MCF 10A (cell line): ENCODE data around the gene ARHGEF4. TPM values are rescaled to one million over a fixed set of nuclear protein-coding genes. Genes with fewer than 3 reads are reported as not detected.

Experiments used
- BruUV-seq: library from RNA; stranded (reverse); fragments of 400-500 nt; replicated peaks from 2 replicates; lab custom pipeline; 2021; lab: Mats Ljungman, UMichigan
- CTCF ChIA-PET: fragments of 300-600 bp; sonication (Branson Sonifier 250); formaldehyde crosslinking; extraction: SDS; loops from one replicate; lab custom pipeline; 2021; ENCODE audit warnings: antibody characterized with exemption, inconsistent platforms; lab: Yijun Ruan, JAX
- POLR2A ChIA-PET: fragments of 300-600, 350-650 bp; sonication (Branson Sonifier 250); formaldehyde crosslinking; extraction: SDS; loops from one replicate; lab custom pipeline; 2020; ENCODE audit warnings: antibody characterized with exemption, inconsistent platforms; lab: Yijun Ruan, JAX
- DNase-seq: peaks from one replicate; pipeline ENCODE4 v3.0.0-alpha.2; 2018; ENCODE audit not compliant: unreplicated experiment
- H3K27ac Mint-ChIP-seq: one replicate; pipeline ENCODE4 v1.8.0; 2022; ENCODE audit warnings: mild to moderate bottlenecking, low read depth, mixed read lengths; ENCODE audit not compliant: unreplicated experiment
- H3K27me3 Mint-ChIP-seq: one replicate; pipeline ENCODE4 v1.8.0; 2022; ENCODE audit warnings: mixed read lengths; ENCODE audit not compliant: insufficient read depth, unreplicated experiment
- H3K36me3 Mint-ChIP-seq: one replicate; pipeline ENCODE4 v1.8.0; 2022; ENCODE audit warnings: mild to moderate bottlenecking, moderate library complexity, mixed read lengths; ENCODE audit not compliant: insufficient read depth, unreplicated experiment
- H3K4me1 Mint-ChIP-seq: one replicate; pipeline ENCODE4 v1.8.0; 2022; ENCODE audit warnings: mixed read lengths; ENCODE audit not compliant: insufficient read depth, unreplicated experiment
- H3K4me3 Mint-ChIP-seq: one replicate; pipeline ENCODE4 v1.8.0; 2022; ENCODE audit warnings: mild to moderate bottlenecking, moderate library complexity, mixed read lengths; ENCODE audit not compliant: unreplicated experiment
- H3K9me3 Mint-ChIP-seq: one replicate; pipeline ENCODE4 v1.8.0; 2022; ENCODE audit warnings: mixed read lengths; ENCODE audit not compliant: unreplicated experiment
- intact Hi-C: fragments of 100-400 bp; cut with micrococcal nuclease; formaldehyde crosslinking; loops from 2 replicates; pipeline ENCODE4 v1.14.1; 2022
- total RNA-seq: library from RNA; stranded (reverse); gene quantifications from 2 replicates; pipeline ENCODE4 v1.2.3, GENCODE V29; 2022
- TF ChIP-seq, protein P1 (sequence below): fragments of 200-600 bp; IDR thresholded peaks from one replicate; pipeline ENCODE4 v1.8.0; 2022; ENCODE audit warnings: antibody characterized with exemption, mild to moderate bottlenecking; ENCODE audit not compliant: unreplicated experiment

The ARHGEF4 gene
- total RNA-seq, 1 experiment from 2014 or later, result 52.0 TPM

DNA sequence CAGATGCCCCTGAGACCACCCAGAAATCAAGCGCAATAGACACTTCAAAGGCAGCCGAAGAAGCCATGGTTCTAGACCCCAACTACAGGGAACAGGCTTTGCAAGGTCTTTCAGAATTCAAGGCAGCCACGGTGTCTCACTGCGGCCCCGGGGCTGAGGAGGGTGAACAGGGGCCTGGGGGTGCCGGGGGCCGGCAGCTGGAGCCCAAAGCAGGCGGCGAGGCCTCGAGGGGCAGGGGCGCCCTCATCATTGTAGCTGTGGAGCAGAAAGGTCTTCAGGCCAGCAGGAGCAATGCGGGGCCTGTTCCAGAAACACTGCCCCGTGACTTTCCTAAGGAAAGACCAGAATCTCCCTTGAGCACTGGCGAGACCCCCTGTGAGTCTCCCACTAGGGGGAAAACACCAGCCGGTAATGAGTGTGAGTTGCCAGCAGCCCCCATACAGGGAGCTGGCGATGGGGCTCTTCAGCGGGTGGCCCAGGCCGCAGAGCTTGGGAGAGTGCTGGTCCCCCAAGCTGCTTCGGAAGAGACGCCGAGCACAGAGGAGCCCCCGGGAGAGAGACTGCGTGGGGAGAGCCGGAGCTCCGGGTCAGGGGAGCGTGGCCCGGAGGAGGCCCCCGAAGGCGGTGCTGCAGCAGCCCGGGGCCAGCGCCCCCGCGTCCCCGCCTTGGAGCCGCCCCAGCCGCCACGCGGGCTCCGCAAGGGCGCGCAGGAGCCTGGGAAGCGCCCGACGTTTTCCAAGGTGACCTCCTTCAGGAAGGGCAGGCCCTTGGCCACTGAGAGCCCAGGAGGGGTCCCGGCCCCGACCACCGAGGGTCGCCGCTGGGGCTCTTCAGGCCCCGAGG lies 79.1 kb downstream of the ARHGEF4 start:
- Mint-ChIP-seq H3K27me3 (no peaks in the 10 kb centered on the region), H3K36me3 (peaks cover 23% of the 10 kb centered on the region), H3K4me3 (no peak overlapping the region), H3K4me1 (peaks cover 24% of the 10 kb centered on the region), H3K9me3 (no peaks in the 10 kb centered on the region), H3K27ac (no peak overlapping the region)
- DNase-seq, result no peak
- TF ChIP-seq, protein P1, sequence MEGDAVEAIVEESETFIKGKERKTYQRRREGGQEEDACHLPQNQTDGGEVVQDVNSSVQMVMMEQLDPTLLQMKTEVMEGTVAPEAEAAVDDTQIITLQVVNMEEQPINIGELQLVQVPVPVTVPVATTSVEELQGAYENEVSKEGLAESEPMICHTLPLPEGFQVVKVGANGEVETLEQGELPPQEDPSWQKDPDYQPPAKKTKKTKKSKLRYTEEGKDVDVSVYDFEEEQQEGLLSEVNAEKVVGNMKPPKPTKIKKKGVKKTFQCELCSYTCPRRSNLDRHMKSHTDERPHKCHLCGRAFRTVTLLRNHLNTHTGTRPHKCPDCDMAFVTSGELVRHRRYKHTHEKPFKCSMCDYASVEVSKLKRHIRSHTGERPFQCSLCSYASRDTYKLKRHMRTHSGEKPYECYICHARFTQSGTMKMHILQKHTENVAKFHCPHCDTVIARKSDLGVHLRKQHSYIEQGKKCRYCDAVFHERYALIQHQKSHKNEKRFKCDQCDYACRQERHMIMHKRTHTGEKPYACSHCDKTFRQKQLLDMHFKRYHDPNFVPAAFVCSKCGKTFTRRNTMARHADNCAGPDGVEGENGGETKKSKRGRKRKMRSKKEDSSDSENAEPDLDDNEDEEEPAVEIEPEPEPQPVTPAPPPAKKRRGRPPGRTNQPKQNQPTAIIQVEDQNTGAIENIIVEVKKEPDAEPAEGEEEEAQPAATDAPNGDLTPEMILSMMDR, result no peak
- ChIA-PET POLR2A (no interaction called here), CTCF (interaction anchor here (0.7 to 1.7 kb wide), 3 partner anchors 51 to 182 kb away, joined by 3 to 7 read pairs (median 3); no protein-coding TSS in a partner anchor)
- no TSS peak for BruUV-seq
- intact Hi-C loops, result no loop called here

DNA sequence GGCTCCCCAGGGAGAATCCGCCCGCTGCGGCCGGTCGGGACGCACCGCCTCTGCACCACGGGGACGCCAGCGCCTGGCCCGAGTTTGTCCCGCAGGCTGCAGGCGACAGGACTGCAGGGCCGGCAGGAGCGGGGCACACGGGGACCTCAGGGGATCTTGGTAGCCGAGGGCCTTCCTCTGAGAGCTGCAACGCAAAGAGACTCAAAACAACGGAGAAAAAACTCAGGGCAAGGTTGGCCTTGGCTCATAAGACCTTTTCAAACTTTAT lies 79.7 kb downstream of the ARHGEF4 start:
- no TSS peak for BruUV-seq
- Mint-ChIP-seq H3K4me3 (no peak overlapping the region), H3K4me1 (peaks cover 20% of the 10 kb centered on the region), H3K36me3 (peaks cover 23% of the 10 kb centered on the region), H3K27me3 (no peaks in the 10 kb centered on the region), H3K27ac (no peak overlapping the region), H3K9me3 (no peaks in the 10 kb centered on the region)
- no peak for DNase-seq
- TF ChIP-seq, protein P1, result no peak
- ChIA-PET POLR2A (no interaction called here), CTCF (interaction anchor here (0.7 to 1.7 kb wide), 3 partner anchors 52 to 182 kb away, joined by 3 to 7 read pairs (median 3); no protein-coding TSS in a partner anchor)
- intact Hi-C loops, result no loop called here

DNA sequence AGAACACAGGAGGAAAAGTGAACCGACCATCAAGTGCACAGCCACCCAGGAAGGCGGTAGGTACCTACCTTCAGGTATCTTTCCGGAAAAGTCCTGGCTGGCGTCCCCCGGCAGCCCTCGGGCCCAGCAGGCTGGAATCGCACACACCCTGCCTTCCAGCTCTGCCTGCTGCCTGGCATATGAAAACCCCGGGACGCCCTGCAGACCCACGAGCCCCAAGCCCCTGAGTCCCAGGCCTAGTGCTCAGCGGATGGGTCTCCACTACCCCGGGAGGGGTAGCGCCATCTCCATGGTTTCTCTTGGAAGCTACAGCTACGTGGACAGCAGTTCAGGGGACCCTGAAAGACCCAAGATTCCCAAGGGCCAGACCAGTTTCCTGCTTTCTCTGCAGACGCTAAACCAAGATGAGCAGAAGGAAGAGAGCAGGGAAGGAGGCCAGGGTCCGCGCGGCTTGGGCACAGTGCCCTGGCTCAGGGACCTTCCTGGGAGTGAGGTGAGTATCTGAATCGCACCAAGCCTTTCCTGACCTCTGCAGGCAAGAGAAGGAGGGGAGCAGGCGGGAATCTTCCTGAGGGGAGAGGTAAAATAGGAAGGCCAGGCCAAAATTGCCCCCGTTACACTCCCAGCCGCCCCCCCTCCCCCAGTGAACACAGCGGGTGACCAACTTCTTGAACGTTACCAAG lies 80.4 kb downstream of the ARHGEF4 start:
- no peak overlapping the region for H3K27ac Mint-ChIP-seq
- no peak for DNase-seq
- H3K4me3 Mint-ChIP-seq, result no peak overlapping the region
- no peaks in the 10 kb centered on the region for H3K9me3 Mint-ChIP-seq
- peaks cover 23% of the 10 kb centered on the region for H3K36me3 Mint-ChIP-seq
- CTCF ChIA-PET, result interaction anchor here (0.7 kb wide), 3 partner anchors 11 to 181 kb away, joined by 3 read pairs; no protein-coding TSS in a partner anchor
- no TSS peak for BruUV-seq
- intact Hi-C loops, result no loop called here
- TF ChIP-seq, protein P1, result no peak
- POLR2A ChIA-PET, result no interaction called here
- H3K4me1 Mint-ChIP-seq, result peaks cover 17% of the 10 kb centered on the region
- no peaks in the 10 kb centered on the region for H3K27me3 Mint-ChIP-seq

DNA sequence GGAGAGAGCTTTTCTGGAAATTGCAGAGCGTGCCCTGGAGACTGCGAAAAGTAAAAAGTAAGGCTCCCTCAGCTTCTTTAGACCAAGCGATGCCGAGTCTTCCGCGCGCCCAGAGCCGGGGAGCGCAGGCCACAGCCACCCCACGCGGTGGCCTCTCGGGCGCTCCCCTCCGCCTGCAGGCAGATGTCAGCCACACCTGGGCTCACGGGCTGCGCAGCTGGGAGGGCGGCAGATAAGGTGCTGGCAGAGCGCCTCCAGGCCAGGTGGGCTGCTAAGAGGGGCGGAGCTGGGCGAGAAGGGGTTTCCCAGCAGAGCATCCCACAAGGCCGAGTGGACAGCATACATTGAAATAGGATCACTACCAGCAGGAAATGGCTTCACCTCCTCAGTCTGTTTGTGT lies 81.7 kb downstream of the ARHGEF4 start:
- Mint-ChIP-seq H3K4me3 (no peak overlapping the region), H3K4me1 (peaks cover 6% of the 10 kb centered on the region), H3K36me3 (peaks cover 23% of the 10 kb centered on the region), H3K27ac (no peak overlapping the region), H3K9me3 (no peaks in the 10 kb centered on the region), H3K27me3 (no peaks in the 10 kb centered on the region)
- DNase-seq, result no peak
- ChIA-PET POLR2A (no interaction called here), CTCF (interaction anchor here (0.8 to 1.5 kb wide), 4 partner anchors 12 to 121 kb away, joined by 3 to 7 read pairs (median 3); no protein-coding TSS in a partner anchor)
- BruUV-seq, result no TSS peak
- intact Hi-C loops, result no loop called here
- TF ChIP-seq, protein P1, result no peak
